K562 (cell line): ENCODE measurements around the gene PLEKHN1. TPM values are rescaled to one million over a fixed set of nuclear protein-coding genes. Genes with fewer than 3 reads are reported as not detected.
A peak's percentile ranks its signal among the peaks of the same experiment; 100 is the strongest.

Experiments used
- ATAC-seq: fragments of 200-7000 bp; cut with Tn5 transposase; 3 replicates; pipeline ENCODE4 v1.9.1; 2020; ENCODE audit warnings: moderate library complexity
- BruUV-seq: library from RNA; stranded (reverse); fragments of 400-500 nt; replicated peaks from 2 replicates; lab custom pipeline; 2021; lab: Mats Ljungman, UMichigan
- CTCF ChIA-PET: fragments of 300-600 bp; formaldehyde crosslinking; extraction: SDS; loops from one replicate; lab custom pipeline; 2021; ENCODE audit warnings: low intra/inter-chr PET ratio; lab: Yijun Ruan, JAX
- POLR2A ChIA-PET: fragments of 300-600, 350-650 bp; sonication (Branson Sonifier 250); formaldehyde crosslinking; extraction: SDS; loops from one replicate; lab custom pipeline; 2021; ENCODE audit warnings: antibody characterized with exemption, inconsistent platforms; lab: Yijun Ruan, JAX
- DNase-seq, 4 experiments: peaks; one replicate each; pipeline versions ENCODE4 v3.0.0 to v3.0.0-alpha.2; 2011 to 2018; ENCODE audit warnings: low spot score in 3 of 4, mixed read lengths in 3 of 4; ENCODE audit errors: extremely low read depth in 1 of 4
- FAIRE-seq: peaks from 2 replicates; lab custom pipeline; 2011; peaks lifted over from hg19 to GRCh38; lab: Jason Lieb, UNC
- H2AFZ ChIP-seq: 2 replicates; pipeline ENCODE4 v1.6.0; 2011; ENCODE audit warnings: low read depth, low read length, control low read depth, inconsistent platforms
- H3K27ac ChIP-seq: fragments of 200-600 bp; 3 replicates; pipeline ENCODE4 v1.8.0; 2011; ENCODE audit warnings: low read depth, mild to moderate bottlenecking, control low read depth, inconsistent platforms, low read length, moderate library complexity, mixed read lengths; ENCODE audit errors: extremely low read depth
- H3K27me3 ChIP-seq, 2 experiments: fragments of 300-600 bp in 1 of 2; 2 replicates in 1 of 2; 3 replicates in 1 of 2; pipeline versions ENCODE4 v1.6.0 to v1.8.0; 2011; ENCODE audit warnings: inconsistent platforms in 2 of 2, low read length in 2 of 2, mild to moderate bottlenecking in 1 of 2, mixed read lengths in 1 of 2, moderate library complexity in 1 of 2; ENCODE audit not compliant: control insufficient read depth in 2 of 2, insufficient read depth in 2 of 2
- H3K36me3 ChIP-seq: fragments of 300-600 bp; 3 replicates; pipeline ENCODE4 v1.8.0; 2011; ENCODE audit warnings: mild to moderate bottlenecking, low read length, inconsistent platforms; ENCODE audit not compliant: control insufficient read depth, insufficient read depth
- H3K4me1 ChIP-seq, 2 experiments: fragments of 200-600 bp in 1 of 2; replicated peaks in 1 of 2; 2 replicates in 1 of 2; 3 replicates in 1 of 2; pipeline versions ENCODE4 v1.5.1 to v1.8.0; 2011; ENCODE audit warnings: inconsistent platforms in 2 of 2, low read length in 2 of 2, mild to moderate bottlenecking in 1 of 2, mixed read lengths in 1 of 2, moderate library complexity in 1 of 2; ENCODE audit not compliant: control insufficient read depth in 2 of 2, insufficient read depth in 2 of 2
- H3K4me2 ChIP-seq: 2 replicates; pipeline ENCODE4 v1.6.1; 2011; ENCODE audit warnings: low read length, control low read depth, inconsistent platforms, mixed read lengths; ENCODE audit not compliant: insufficient read depth
- H3K4me3 ChIP-seq: fragments of 200-600 bp; sonication (generic), shearing (Covaris generic); 2 replicates; pipeline ENCODE4 v1.5.1; 2016; ENCODE audit warnings: control low read depth, inconsistent platforms
- H3K79me2 ChIP-seq: fragments of 200-600 bp; 3 replicates; pipeline ENCODE4 v1.8.0; 2011; ENCODE audit warnings: low read length, inconsistent platforms; ENCODE audit not compliant: control insufficient read depth, insufficient read depth
- H3K9ac ChIP-seq, 2 experiments: 2 replicates each; pipeline versions ENCODE4 v1.6.0 to v1.6.1; 2011; ENCODE audit warnings: low read depth in 2 of 2, low read length in 2 of 2, control low read depth in 1 of 2, inconsistent platforms in 1 of 2, mild to moderate bottlenecking in 1 of 2, mixed read lengths in 1 of 2; ENCODE audit not compliant: insufficient read depth in 1 of 2
- H3K9me1 ChIP-seq: one replicate; pipeline ENCODE4 v1.6.0; 2011; ENCODE audit warnings: inconsistent platforms, mild to moderate bottlenecking, low read length, moderate library complexity; ENCODE audit not compliant: control insufficient read depth, insufficient read depth
- H3K9me3 ChIP-seq: replicated peaks from 2 replicates; pipeline ENCODE4 v1.5.1; 2011; ENCODE audit warnings: low read depth, low read length, inconsistent platforms; ENCODE audit not compliant: control insufficient read depth, insufficient read depth
- H4K20me1 ChIP-seq: replicated peaks from 2 replicates; pipeline ENCODE4 v1.6.1; 2011; ENCODE audit warnings: low read length, inconsistent platforms, mixed read lengths; ENCODE audit not compliant: control insufficient read depth, insufficient read depth
- CBFA2T2 ChIP-seq: fragments of 450-650 bp; conservative IDR thresholded peaks from 2 replicates; pipeline ENCODE4 v1.6.1; 2017; ENCODE audit warnings: mild to moderate bottlenecking
- CHD4 ChIP-seq: fragments of 200-600 bp; sonication (generic); IDR thresholded peaks from 3 replicates; pipeline ENCODE4 v1.6.1; 2012; ENCODE audit warnings: low read depth, mild to moderate bottlenecking, mixed read lengths, low read length, inconsistent platforms; ENCODE audit not compliant: insufficient read depth, insufficient replicate concordance, poor library complexity, severe bottlenecking
- DACH1 ChIP-seq: fragments of 450-650 bp; IDR thresholded peaks from 2 replicates; pipeline ENCODE4 v1.6.1; 2018; ENCODE audit not compliant: partially characterized antibody
- ESRRB ChIP-seq: fragments of 250-450 bp; sonication (Bioruptor Pico); IDR thresholded peaks from 2 replicates; pipeline ENCODE4 v1.5.0; 2020; ENCODE audit warnings: mild to moderate bottlenecking, moderate library complexity, borderline replicate concordance
- GATAD2A ChIP-seq: fragments of 450-650 bp; IDR thresholded peaks from 2 replicates; pipeline ENCODE4 v1.6.1; 2017
- HLTF ChIP-seq: fragments of 450-650 bp; IDR thresholded peaks from 2 replicates; pipeline ENCODE4 v1.6.1; 2016
- NRF1 ChIP-seq, 2 experiments: fragments of 450-650 bp; IDR thresholded peaks in 1 of 2; conservative IDR thresholded peaks in 1 of 2; 2 replicates each; pipeline ENCODE4 v1.6.1; 2014; ENCODE audit warnings: mild to moderate bottlenecking in 2 of 2
- POLR2B ChIP-seq: fragments of 450-650 bp; IDR thresholded peaks from 2 replicates; pipeline ENCODE4 v1.6.1; 2018; ENCODE audit warnings: low read depth; ENCODE audit not compliant: partially characterized antibody
- SMARCE1 ChIP-seq: fragments of 450-650 bp; IDR thresholded peaks from 2 replicates; pipeline ENCODE4 v1.7.1; 2016; ENCODE audit warnings: mild to moderate bottlenecking
- ZBTB1 ChIP-seq: sonication (generic); formaldehyde crosslinking; IDR thresholded peaks from 2 replicates; pipeline ENCODE4 v1.8.1; 2023; ENCODE audit warnings: missing genetic modification reagents, low read depth, mild to moderate bottlenecking, borderline replicate concordance
- ZNF408 ChIP-seq: fragments of 250-450 bp; sonication (Bioruptor Pico); IDR thresholded peaks from 2 replicates; pipeline ENCODE4 v1.4.0; 2020; ENCODE audit warnings: low read depth, mild to moderate bottlenecking, moderate library complexity
- ZNF785 ChIP-seq: fragments of 250-450 bp; sonication (Bioruptor Pico); IDR thresholded peaks from 2 replicates; pipeline ENCODE4 v1.4.0; 2020; ENCODE audit warnings: mild to moderate bottlenecking
- WGBS: fragments of 100-300 bp; shearing (Covaris generic); methylation state at CpG from one replicate; pipeline ENCODE4 v1.1.6; 2016; ENCODE audit warnings: low coverage, mixed read lengths; ENCODE audit not compliant: insufficient coverage; ENCODE audit errors: missing lambda C conversion rate; 5-methylcytosine and 5-hydroxymethylcytosine counted together
- in situ Hi-C: fragments of 300-500 bp; cut with MboI; formaldehyde crosslinking; loops from 4 replicates; pipeline ENCODE4 v1.15.0; 2018; ENCODE audit warnings: inconsistent platforms, mixed read lengths
- intact Hi-C: fragments of 100-400 bp; cut with micrococcal nuclease; formaldehyde crosslinking; loops from 2 replicates; pipeline ENCODE4 v1.14.2; 2022
- polyA plus RNA-seq, 8 experiments: library from polyadenylated mRNA; depleted of rRNA in 4 of 8; stranded (reverse) in 5 of 8; unstranded in 3 of 8; fragments of >200 nt; fragmentation: Nextera tagmentation in 2 of 8; fragmentation: Illumina TruSeq in 1 of 8; extraction: Ambion mirVana in 2 of 8; extraction: Trizol in 1 of 8; gene quantifications; 2 replicates each; pipeline versions ENCODE4 v1.2.1 to v1.2.3, GENCODE V29; 2011 to 2014; ENCODE audit warnings: inconsistent platforms in 1 of 8, missing spikeins in 1 of 8
- total RNA-seq, 7 experiments: library from RNA; depleted of rRNA in 6 of 7; stranded (reverse); fragments of >200 nt in 6 of 7; fragmentation: Illumina TruSeq in 2 of 7; extraction: Trizol in 2 of 7; gene quantifications; 2 replicates each; pipeline versions ENCODE4 v1.2.1 to v1.2.3, GENCODE V29; 2011 to 2021; ENCODE audit warnings: low replicate concordance in 1 of 7
- TF ChIP-seq, protein P1 (sequence below): fragments of 450-650 bp; IDR thresholded peaks from 2 replicates; pipeline ENCODE4 v1.6.1; 2017; ENCODE audit warnings: antibody characterized with exemption
- TF ChIP-seq, protein P2 (sequence below): sonication (generic); formaldehyde crosslinking; IDR thresholded peaks from 2 replicates; pipeline ENCODE4 v1.8.1; 2023; ENCODE audit warnings: mild to moderate bottlenecking, missing genetic modification reagents
- TF ChIP-seq, protein P3 (sequence below): fragments of 250-450 bp; sonication (Bioruptor Pico); IDR thresholded peaks from 2 replicates; pipeline ENCODE4 v1.4.0; 2020; ENCODE audit warnings: mild to moderate bottlenecking, moderate library complexity

Gene PLEKHN1
- total and polyA plus RNA-seq, 9 of the 15 experiments (the other 6 are each of a cell fraction or from before 2014, with no cell fraction given): 0.07 to 1.5 (median 0.13) TPM; not detected in 2

- DNase-seq (peak; percentile 38 to 58 (median 44)), ATAC-seq (peak; percentile 0; the same call in 2 of the 3 replicates), FAIRE-seq (no peak)
- no peaks in the 10 kb centered on the region for H3K36me3 ChIP-seq
- peak overlapping the region; percentile 77 for H3K4me2 ChIP-seq
- WGBS: 7% methylated on average over 48 of the region's 58 CpGs
- H2AFZ ChIP-seq: peak overlapping the region; percentile 89
- H3K27ac ChIP-seq: peak overlapping the region; percentile 95
- peak overlapping the region; percentile 52 for H3K4me3 ChIP-seq
- intact Hi-C loops (loop anchor here (5.0 kb wide), 1 partner anchor 61 kb away; no protein-coding TSS in a partner anchor), in situ Hi-C loops (no loop called here)
- peak overlapping the region; percentile 86 to 99 for H3K9ac ChIP-seq
- peaks cover 16% of the 10 kb centered on the region; the same call in 2 of the 3 replicates for H3K79me2 ChIP-seq
- no peaks in the 10 kb centered on the region for H3K9me1 ChIP-seq
- no peaks in the 10 kb centered on the region for H3K9me3 ChIP-seq
- H4K20me1 ChIP-seq: peaks cover 10% of the 10 kb centered on the region; the same call in 1 of the 2 replicates
- POLR2A ChIA-PET: interaction anchor here (0.6 to 2.3 kb wide), 7 partner anchors 12 to 374 kb away, joined by 3 to 16 read pairs (median 4); partner anchors contain the start of genes AURKAIP1, ISG15 and KLHL17
- H3K4me1 ChIP-seq: peaks cover 37 to 93% of the 10 kb centered on the region in 2 experiments
- CTCF ChIA-PET: interaction anchor here (0.7 to 1.5 kb wide), 2 partner anchors 16 to 297 kb away, joined by 3 to 9 read pairs; no protein-coding TSS in a partner anchor
- BruUV-seq: no TSS peak
- H3K27me3 ChIP-seq: no peaks in the 10 kb centered on the region
- TF ChIP-seq ZBTB1 (no peak), DACH1 (no peak), GATAD2A (no peak; the same call in 1 of the 2 replicates), POLR2B (no peak), CBFA2T2 (no peak), ZNF785 (CRISPR knock-in tag) (no peak), ESRRB (no peak), HLTF (no peak), ZNF408 (CRISPR knock-in tag) (no peak), CHD4 (peak; percentile 40), NRF1 (conservative IDR thresholded peaks at IDR 0.05 in 1 of 2, IDR thresholded peaks at IDR 0.05 in 1 of 2) (no peak), SMARCE1 (peak; percentile 18; the same call in 1 of the 2 replicates)
- TF ChIP-seq, protein P1, sequence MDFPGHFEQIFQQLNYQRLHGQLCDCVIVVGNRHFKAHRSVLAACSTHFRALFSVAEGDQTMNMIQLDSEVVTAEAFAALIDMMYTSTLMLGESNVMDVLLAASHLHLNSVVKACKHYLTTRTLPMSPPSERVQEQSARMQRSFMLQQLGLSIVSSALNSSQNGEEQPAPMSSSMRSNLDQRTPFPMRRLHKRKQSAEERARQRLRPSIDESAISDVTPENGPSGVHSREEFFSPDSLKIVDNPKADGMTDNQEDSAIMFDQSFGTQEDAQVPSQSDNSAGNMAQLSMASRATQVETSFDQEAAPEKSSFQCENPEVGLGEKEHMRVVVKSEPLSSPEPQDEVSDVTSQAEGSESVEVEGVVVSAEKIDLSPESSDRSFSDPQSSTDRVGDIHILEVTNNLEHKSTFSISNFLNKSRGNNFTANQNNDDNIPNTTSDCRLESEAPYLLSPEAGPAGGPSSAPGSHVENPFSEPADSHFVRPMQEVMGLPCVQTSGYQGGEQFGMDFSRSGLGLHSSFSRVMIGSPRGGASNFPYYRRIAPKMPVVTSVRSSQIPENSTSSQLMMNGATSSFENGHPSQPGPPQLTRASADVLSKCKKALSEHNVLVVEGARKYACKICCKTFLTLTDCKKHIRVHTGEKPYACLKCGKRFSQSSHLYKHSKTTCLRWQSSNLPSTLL: no peak
- TF ChIP-seq, protein P2, sequence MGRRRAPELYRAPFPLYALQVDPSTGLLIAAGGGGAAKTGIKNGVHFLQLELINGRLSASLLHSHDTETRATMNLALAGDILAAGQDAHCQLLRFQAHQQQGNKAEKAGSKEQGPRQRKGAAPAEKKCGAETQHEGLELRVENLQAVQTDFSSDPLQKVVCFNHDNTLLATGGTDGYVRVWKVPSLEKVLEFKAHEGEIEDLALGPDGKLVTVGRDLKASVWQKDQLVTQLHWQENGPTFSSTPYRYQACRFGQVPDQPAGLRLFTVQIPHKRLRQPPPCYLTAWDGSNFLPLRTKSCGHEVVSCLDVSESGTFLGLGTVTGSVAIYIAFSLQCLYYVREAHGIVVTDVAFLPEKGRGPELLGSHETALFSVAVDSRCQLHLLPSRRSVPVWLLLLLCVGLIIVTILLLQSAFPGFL (CRISPR knock-in tag): no peak
- TF ChIP-seq, protein P3, sequence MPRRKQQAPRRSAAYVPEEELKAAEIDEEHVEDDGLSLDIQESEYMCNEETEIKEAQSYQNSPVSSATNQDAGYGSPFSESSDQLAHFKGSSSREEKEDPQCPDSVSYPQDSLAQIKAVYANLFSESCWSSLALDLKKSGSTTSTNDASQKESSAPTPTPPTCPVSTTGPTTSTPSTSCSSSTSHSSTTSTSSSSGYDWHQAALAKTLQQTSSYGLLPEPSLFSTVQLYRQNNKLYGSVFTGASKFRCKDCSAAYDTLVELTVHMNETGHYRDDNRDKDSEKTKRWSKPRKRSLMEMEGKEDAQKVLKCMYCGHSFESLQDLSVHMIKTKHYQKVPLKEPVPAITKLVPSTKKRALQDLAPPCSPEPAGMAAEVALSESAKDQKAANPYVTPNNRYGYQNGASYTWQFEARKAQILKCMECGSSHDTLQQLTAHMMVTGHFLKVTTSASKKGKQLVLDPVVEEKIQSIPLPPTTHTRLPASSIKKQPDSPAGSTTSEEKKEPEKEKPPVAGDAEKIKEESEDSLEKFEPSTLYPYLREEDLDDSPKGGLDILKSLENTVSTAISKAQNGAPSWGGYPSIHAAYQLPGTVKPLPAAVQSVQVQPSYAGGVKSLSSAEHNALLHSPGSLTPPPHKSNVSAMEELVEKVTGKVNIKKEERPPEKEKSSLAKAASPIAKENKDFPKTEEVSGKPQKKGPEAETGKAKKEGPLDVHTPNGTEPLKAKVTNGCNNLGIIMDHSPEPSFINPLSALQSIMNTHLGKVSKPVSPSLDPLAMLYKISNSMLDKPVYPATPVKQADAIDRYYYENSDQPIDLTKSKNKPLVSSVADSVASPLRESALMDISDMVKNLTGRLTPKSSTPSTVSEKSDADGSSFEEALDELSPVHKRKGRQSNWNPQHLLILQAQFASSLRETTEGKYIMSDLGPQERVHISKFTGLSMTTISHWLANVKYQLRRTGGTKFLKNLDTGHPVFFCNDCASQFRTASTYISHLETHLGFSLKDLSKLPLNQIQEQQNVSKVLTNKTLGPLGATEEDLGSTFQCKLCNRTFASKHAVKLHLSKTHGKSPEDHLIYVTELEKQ: no peak
Measured at GRCh38 chr1:1001057-1001783, 34.9 kb downstream of the PLEKHN1 start.
